Mesenchymal stem cell (in vitro differentiated cells and primary cell): Measurements from ENCODE around the gene CTDNEP1.

Source experiments
- DNase-seq: peaks from one replicate; pipeline ENCODE4 v3.0.0-alpha.2; 2013
- H2AFZ ChIP-seq: one replicate; pipeline ENCODE4 v1.6.1; 2013; ENCODE audit warnings: low read depth, mild to moderate bottlenecking, control low read depth, inconsistent platforms, low read length, moderate library complexity
- H2AK5ac ChIP-seq: 2 replicates; pipeline ENCODE4 v1.6.1; 2013; ENCODE audit warnings: low read length, moderate library complexity, mild to moderate bottlenecking, inconsistent platforms; ENCODE audit not compliant: severe bottlenecking
- H2BK120ac ChIP-seq: one replicate; pipeline ENCODE4 v1.6.1; 2013; ENCODE audit warnings: low read depth, mild to moderate bottlenecking, inconsistent platforms, low read length, moderate library complexity
- H2BK12ac ChIP-seq, 2 experiments: one replicate each; pipeline ENCODE4 v1.6.1; 2013; ENCODE audit warnings: inconsistent platforms in 2 of 2, low read length in 2 of 2, mild to moderate bottlenecking in 2 of 2, moderate library complexity in 2 of 2, control low read depth in 1 of 2
- H2BK15ac ChIP-seq: one replicate; pipeline ENCODE4 v1.6.1; 2013; ENCODE audit warnings: mild to moderate bottlenecking, low read depth, inconsistent platforms; ENCODE audit not compliant: poor library complexity, severe bottlenecking
- H2BK5ac ChIP-seq: 2 replicates; pipeline ENCODE4 v1.6.1; 2013; ENCODE audit warnings: low read depth, mild to moderate bottlenecking, low read length, control low read depth, inconsistent platforms; ENCODE audit not compliant: poor library complexity, severe bottlenecking
- H3K14ac ChIP-seq, 2 experiments: one replicate each; pipeline ENCODE4 v1.6.1; 2013; ENCODE audit warnings: inconsistent platforms in 2 of 2, low read length in 2 of 2, control low read depth in 1 of 2, mild to moderate bottlenecking in 1 of 2, moderate library complexity in 1 of 2
- H3K18ac ChIP-seq, 2 experiments: one replicate each; pipeline ENCODE4 v1.6.1; 2013; ENCODE audit warnings: inconsistent platforms in 2 of 2, low read length in 2 of 2, control low read depth in 1 of 2, low read depth in 1 of 2, mild to moderate bottlenecking in 1 of 2
- H3K23ac ChIP-seq, 2 experiments: one replicate each; pipeline ENCODE4 v1.6.1; 2013; ENCODE audit warnings: inconsistent platforms in 2 of 2, low read length in 2 of 2, mild to moderate bottlenecking in 2 of 2, moderate library complexity in 2 of 2, control low read depth in 1 of 2
- H3K27ac ChIP-seq: 2 replicates; pipeline ENCODE4 v1.5.1; 2013; ENCODE audit warnings: mild to moderate bottlenecking, moderate library complexity, low read length, control low read depth, inconsistent platforms; ENCODE audit not compliant: poor library complexity, severe bottlenecking
- H3K27me3 ChIP-seq, 2 experiments: 2 replicates each; pipeline versions ENCODE4 v1.6.1 to v1.7.0; 2013; ENCODE audit warnings: low read length in 2 of 2, mild to moderate bottlenecking in 2 of 2, moderate library complexity in 2 of 2, control low read depth in 1 of 2, inconsistent platforms in 1 of 2; ENCODE audit not compliant: control insufficient read depth in 1 of 2, insufficient read depth in 1 of 2
- H3K36me3 ChIP-seq, 2 experiments: 2 replicates each; pipeline versions ENCODE4 v1.6.1 to v1.7.0; 2013; ENCODE audit warnings: low read length in 2 of 2, control low read depth in 1 of 2, inconsistent platforms in 1 of 2, low read depth in 1 of 2, mild to moderate bottlenecking in 1 of 2; ENCODE audit not compliant: insufficient read depth in 2 of 2, control insufficient read depth in 1 of 2
- H3K4ac ChIP-seq, 2 experiments: one replicate each; pipeline ENCODE4 v1.6.1; 2013; ENCODE audit warnings: inconsistent platforms in 2 of 2, low read length in 2 of 2, mild to moderate bottlenecking in 2 of 2, moderate library complexity in 2 of 2, control low read depth in 1 of 2, low read depth in 1 of 2
- H3K4me1 ChIP-seq: 2 replicates; pipeline ENCODE4 v1.6.1; 2013; ENCODE audit warnings: low read depth, low read length, control low read depth; ENCODE audit not compliant: control insufficient read depth, insufficient read depth
- H3K4me2 ChIP-seq: 2 replicates; pipeline ENCODE4 v1.6.1; 2013; ENCODE audit warnings: low read length, mild to moderate bottlenecking, inconsistent platforms; ENCODE audit not compliant: poor library complexity, severe bottlenecking
- H3K4me3 ChIP-seq, 2 experiments: 2 replicates each; pipeline versions ENCODE4 v1.5.1 to v1.7.0; 2013; ENCODE audit warnings: low read length in 2 of 2, mild to moderate bottlenecking in 2 of 2, control low read depth in 1 of 2, low read depth in 1 of 2; ENCODE audit not compliant: insufficient read depth in 1 of 2
- H3K79me1 ChIP-seq: replicated peaks from 2 replicates; pipeline ENCODE4 v1.6.1; 2013; ENCODE audit warnings: mild to moderate bottlenecking, control low read depth, low read length, inconsistent platforms; ENCODE audit not compliant: poor library complexity, severe bottlenecking
- H3K9ac ChIP-seq: 2 replicates; pipeline ENCODE4 v1.7.0; 2013; ENCODE audit warnings: mild to moderate bottlenecking, low read length, moderate library complexity
- H3K9me3 ChIP-seq: 2 replicates; pipeline ENCODE4 v1.7.0; 2013; ENCODE audit warnings: mild to moderate bottlenecking, low read length; ENCODE audit not compliant: control insufficient read depth
- H4K8ac ChIP-seq: one replicate; pipeline ENCODE4 v1.6.1; 2013; ENCODE audit warnings: inconsistent platforms, mild to moderate bottlenecking, low read length, moderate library complexity
- H4K91ac ChIP-seq: one replicate; pipeline ENCODE4 v1.6.1; 2013; ENCODE audit warnings: mild to moderate bottlenecking, low read length, inconsistent platforms
- WGBS: methylation state at CpG from one replicate; pipeline ENCODE4 v1.1.7; 2013; ENCODE audit warnings: mixed read lengths; 5-methylcytosine and 5-hydroxymethylcytosine counted together

The CTDNEP1 gene

GRCh38 chr17:7214300-7215135 lies 37.0 kb downstream of the CTDNEP1 start:
- H3K27ac ChIP-seq: peak overlapping the region; percentile 45
- H2BK15ac ChIP-seq: no peak overlapping the region
- H4K8ac ChIP-seq: no peak overlapping the region
- no peaks in the 10 kb centered on the region for H3K27me3 ChIP-seq
- WGBS: under 1% methylated on average over 45 of the region's 45 CpGs
- H3K9ac ChIP-seq: peak overlapping the region; percentile 89
- H3K4me2 ChIP-seq: peak overlapping the region; percentile 84
- no peak overlapping the region for H2BK12ac ChIP-seq
- no peak overlapping the region for H3K4ac ChIP-seq
- peak overlapping the region; percentile 26 to 42 for H3K18ac ChIP-seq
- no peak overlapping the region for H4K91ac ChIP-seq
- H2BK120ac ChIP-seq: no peak overlapping the region
- H2AK5ac ChIP-seq: no peak overlapping the region
- peaks cover 23% of the 10 kb centered on the region for H3K79me1 ChIP-seq
- H2BK5ac ChIP-seq: no peak overlapping the region
- H3K4me1 ChIP-seq: peaks cover 40% of the 10 kb centered on the region
- no peak overlapping the region for H2AFZ ChIP-seq
- peaks cover 1 to 3% of the 10 kb centered on the region in 2 experiments for H3K36me3 ChIP-seq
- peak overlapping the region; percentile 51 to 82 for H3K4me3 ChIP-seq
- no peak overlapping the region for H3K23ac ChIP-seq
- DNase-seq: peak; percentile 98
- H3K9me3 ChIP-seq: no peaks in the 10 kb centered on the region
- H3K14ac ChIP-seq: no peak overlapping the region

GRCh38 chr17:7213895-7214299 lies 37.6 kb downstream of the CTDNEP1 start:
- H3K4me2 ChIP-seq: peak overlapping the region; percentile 84
- H3K18ac ChIP-seq: peak overlapping the region in 1 of 2 experiments; percentile 42
- no peak overlapping the region for H2AFZ ChIP-seq
- no peak overlapping the region for H2BK120ac ChIP-seq
- H2BK5ac ChIP-seq: no peak overlapping the region
- peak overlapping the region; percentile 89 for H3K9ac ChIP-seq
- H3K27ac ChIP-seq: no peak overlapping the region
- H3K4ac ChIP-seq: no peak overlapping the region
- H2AK5ac ChIP-seq: no peak overlapping the region
- peaks cover 22% of the 10 kb centered on the region for H3K79me1 ChIP-seq
- H4K91ac ChIP-seq: no peak overlapping the region
- H3K23ac ChIP-seq: no peak overlapping the region
- no peak overlapping the region for H3K14ac ChIP-seq
- WGBS: 7% methylated on average over 13 of the region's 15 CpGs
- H2BK15ac ChIP-seq: no peak overlapping the region
- H3K4me1 ChIP-seq: peaks cover 35% of the 10 kb centered on the region
- H3K36me3 ChIP-seq: peaks cover 3 to 7% of the 10 kb centered on the region in 2 experiments
- DNase-seq: peak; percentile 95
- no peaks in the 10 kb centered on the region for H3K9me3 ChIP-seq
- H3K27me3 ChIP-seq: no peaks in the 10 kb centered on the region
- H3K4me3 ChIP-seq: peak overlapping the region; percentile 41 to 82
- H2BK12ac ChIP-seq: no peak overlapping the region
- no peak overlapping the region for H4K8ac ChIP-seq

GRCh38 chr17:7211491-7212273 lies 39.9 kb downstream of the CTDNEP1 start:
- DNase-seq: no peak
- Histone ChIP-seq H3K9ac (peak overlapping the region; percentile 73), H2BK5ac (no peak overlapping the region), H2BK15ac (no peak overlapping the region), H3K4me2 (no peak overlapping the region), H3K79me1 (peaks cover 32% of the 10 kb centered on the region), H3K4ac (no peak overlapping the region), H4K8ac (no peak overlapping the region), H3K27me3 (no peaks in the 10 kb centered on the region), H3K9me3 (no peaks in the 10 kb centered on the region), H3K4me1 (peaks cover 30% of the 10 kb centered on the region), H3K23ac (no peak overlapping the region), H2BK12ac (peak overlapping the region in 1 of 2 experiments; percentile 35), H2BK120ac (no peak overlapping the region), H3K4me3 (no peak overlapping the region), H2AFZ (no peak overlapping the region), H4K91ac (no peak overlapping the region), H2AK5ac (no peak overlapping the region), H3K27ac (no peak overlapping the region), H3K36me3 (peaks cover 3 to 27% of the 10 kb centered on the region in 2 experiments), H3K14ac (no peak overlapping the region), H3K18ac (no peak overlapping the region)
- 36% methylated on average over 24 of the region's 37 CpGs for WGBS
